Activated CD4-positive, alpha-beta T cell treated with anti-CD3 and anti-CD28 coated beads for 48 hours (primary cell): ENCODE data around the gene STX18.
A peak's percentile ranks its signal among the peaks of the same experiment; 100 is the strongest.
"Not testable (repeated sequence)": the region's sequence is repeated elsewhere in the genome, so short reads cannot be mapped to it uniquely, and the experiment has no call there.

Experiments used
- DNase-seq: peaks from one replicate; pipeline ENCODE4 v3.0.0-alpha.2; 2020

The STX18 gene

DNA sequence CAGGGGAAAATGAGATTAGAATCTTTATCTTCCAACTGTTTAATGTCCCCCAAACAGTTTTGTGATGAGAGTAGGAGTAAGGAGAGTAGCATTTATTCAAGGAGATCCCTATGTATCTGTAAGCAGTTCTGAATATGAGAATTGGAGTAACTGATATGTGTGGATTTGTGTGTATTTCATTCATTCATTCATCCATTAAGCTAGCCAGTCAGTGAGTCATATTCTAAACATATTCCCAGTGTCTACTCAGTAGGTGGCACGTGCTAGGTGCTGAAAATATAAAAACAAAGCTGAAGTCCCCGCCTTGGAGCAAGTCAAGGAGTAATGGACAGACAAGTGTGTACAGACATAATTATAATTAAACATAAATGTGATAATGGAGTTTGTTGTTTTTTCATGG, 12.4 kb upstream of the STX18 start:
- no peak for DNase-seq

DNA sequence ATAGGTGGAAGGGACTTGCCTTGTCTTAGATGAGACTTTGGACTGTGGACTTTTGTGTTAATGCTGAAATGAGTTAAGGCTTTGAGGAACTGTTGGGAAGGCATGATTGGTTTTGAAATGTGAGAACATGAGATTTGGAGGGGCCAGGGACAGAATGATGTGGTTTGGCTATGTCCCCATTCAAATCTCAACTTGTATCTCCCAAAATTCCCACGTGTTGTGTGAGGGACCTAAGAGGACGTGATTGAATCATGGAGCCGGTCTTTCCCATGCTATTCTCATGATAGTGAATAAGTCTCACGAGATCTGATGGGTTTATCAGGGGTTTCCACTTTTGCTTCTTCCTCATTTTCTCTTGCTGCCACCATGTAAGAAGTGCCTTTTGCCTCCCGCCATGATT, 10.2 kb upstream of the STX18 start:
- DNase-seq = not testable (repeated sequence)

DNA sequence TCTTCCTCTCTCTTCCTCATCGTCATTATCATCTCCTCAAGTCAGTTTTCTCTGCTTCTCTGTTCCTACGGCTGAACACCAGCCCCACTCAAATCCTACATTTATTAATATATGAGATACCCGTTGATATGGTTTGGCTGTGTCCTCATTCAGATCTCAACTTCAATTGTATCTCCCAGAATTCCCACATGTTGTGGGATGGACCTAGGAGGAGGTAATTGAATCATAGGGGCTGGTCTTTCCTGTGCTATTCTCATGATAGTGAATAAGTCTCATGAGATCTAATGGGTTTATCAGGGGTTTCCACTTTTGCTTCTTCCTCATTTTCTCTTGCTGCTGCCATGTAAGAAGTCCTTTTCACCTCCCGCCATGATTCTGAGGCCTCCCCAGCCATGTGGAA, 8.3 kb upstream of the STX18 start:
- not testable (repeated sequence) for DNase-seq

DNA sequence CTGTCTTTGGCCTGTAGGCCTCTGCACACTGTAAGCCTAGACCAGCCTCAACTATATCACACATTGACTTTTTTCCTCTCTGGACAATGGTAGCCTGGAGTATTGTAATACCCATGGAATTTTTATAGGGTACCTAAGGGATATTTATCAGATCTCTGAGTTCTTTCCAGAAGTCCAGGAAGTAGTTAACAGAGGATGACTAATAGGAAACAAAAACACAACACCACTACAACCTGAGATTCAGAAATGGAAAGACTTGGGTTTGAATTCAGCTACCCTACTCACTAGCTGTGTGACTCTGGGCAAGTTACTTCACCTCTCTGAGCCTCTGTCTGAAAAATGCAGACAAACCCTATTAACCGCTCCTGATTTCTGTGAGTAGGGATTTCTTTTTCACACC, 7.7 kb upstream of the STX18 start:
- DNase-seq = no peak

DNA sequence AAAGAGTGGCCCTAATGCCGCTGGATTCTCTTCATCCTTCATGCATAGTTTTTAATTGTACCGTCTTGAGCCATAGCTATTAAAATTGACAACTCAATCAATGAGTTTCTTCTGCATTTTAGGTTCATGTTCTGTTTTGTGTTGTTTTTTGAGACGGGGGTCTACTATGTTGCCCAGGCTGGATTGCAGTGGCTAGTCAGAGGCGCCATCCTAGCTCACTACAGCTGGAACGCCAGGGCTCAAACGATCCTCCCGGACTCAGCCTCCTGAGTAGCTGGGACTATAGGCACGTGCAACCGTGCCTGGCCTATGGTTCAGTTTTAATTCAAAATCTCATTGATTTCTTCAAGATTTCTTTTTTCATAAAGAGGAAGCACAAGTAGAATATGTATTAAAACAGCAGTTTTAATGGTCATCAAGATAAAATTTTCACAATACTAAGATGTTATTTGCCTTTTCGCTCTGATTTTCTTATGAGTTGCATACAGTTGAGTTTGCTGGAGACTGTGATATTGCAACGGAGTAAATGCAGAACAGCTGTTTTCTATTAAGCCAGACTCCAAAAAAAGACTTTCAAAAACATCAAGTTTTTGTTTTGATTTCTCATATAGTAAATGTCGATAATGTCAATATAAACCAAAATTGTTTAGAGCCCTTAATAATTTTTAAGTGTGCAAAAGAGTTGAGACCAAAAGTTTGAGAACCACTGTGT, 1.1 kb upstream of the STX18 start:
- peak; percentile 6 for DNase-seq

DNA sequence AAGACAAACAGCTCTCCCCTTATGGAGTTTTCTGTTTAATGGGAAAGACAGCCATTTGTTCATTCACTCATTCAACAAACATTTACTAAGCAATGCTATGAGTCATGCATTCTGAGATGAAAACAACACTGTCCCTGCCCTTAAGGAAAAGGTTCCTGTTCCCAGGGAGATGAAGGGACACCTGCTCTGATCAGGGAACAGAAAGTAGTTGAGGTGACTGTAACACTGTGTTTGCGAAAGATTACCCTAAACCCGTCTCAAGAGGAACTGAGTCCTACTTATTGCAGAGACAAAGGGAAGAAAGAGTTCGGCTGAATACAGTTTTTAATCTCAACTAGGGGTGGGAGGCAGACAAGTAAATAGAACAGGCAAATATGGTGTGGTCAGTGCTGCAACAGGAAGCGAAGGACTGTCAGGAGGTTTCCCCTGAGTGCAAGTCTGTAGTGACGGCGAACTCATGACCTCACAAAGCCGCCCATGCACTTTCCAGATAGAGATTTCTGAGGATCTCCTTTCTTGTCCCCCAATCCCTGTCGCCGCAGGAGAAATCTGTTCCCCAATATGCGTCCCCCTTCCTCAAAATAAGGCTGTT, 712 bp downstream of the STX18 start:
- peak; percentile 44 for DNase-seq

DNA sequence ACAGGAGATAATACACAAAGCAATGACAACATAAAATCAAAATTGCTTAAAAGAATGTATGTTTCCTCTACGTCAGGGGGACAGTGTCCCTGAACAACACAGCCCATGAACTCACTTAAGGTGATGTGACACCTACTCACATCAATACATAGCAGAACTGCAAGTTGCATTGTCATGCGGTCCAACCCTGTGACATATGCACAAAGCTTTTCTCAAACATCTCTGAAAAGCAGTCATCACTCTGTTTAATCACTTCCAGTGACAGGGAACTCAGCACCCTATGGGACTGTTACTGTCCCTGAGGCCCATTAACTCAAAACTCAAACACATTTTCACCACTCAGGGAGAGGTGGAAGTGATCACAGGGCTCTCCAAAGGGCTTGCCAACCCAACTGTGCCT, 2.4 kb downstream of the STX18 start:
- no peak for DNase-seq

DNA sequence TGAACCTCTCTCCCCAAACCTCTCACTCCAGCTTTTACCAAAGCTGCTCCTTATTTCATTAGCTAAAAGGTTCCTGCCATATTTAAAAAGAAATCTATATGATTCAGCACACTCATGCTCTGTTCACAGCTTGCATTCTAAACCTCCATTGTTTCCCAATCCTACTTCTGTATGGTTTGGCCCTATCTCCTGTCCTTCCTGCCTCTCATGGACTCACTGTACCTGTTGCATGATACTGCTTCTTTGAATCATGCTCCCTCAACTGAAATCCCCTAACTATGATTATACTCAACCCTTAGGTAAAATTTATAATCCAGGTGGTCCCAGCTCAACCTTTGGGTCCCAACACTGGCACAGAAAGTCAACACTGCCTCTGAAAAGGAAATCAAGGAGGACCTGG, 6.3 kb downstream of the STX18 start:
- DNase-seq = no peak

DNA sequence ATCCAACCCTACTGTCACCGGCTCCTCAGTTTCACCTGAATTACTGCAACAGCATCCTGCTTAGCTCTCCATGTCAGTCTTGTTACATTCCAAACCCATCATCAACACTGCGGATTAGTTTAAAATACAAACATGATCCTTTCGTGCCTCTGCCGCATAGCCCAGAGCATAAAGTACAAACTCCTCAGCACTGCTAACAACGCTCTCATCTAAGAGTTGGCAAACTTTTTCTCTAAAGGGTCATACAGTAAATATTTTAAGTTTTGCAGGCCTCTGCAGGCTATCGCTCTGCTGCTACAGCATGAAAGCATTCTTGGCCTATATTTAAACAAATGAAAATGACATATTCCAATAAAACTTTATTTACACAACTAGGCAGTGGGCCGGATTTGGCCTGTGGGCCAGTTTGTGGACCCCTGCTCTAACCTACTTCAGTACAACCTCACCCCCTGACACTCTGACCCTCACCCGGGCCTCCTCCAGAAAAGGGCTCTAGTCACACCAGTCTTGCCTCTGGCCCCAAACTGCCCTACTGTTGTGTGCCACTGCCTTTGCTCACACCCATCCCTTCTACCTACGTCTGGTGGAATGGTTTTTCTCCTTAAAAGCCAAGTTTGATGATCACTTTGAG, 7.2 kb downstream of the STX18 start:
- no peak for DNase-seq

DNA sequence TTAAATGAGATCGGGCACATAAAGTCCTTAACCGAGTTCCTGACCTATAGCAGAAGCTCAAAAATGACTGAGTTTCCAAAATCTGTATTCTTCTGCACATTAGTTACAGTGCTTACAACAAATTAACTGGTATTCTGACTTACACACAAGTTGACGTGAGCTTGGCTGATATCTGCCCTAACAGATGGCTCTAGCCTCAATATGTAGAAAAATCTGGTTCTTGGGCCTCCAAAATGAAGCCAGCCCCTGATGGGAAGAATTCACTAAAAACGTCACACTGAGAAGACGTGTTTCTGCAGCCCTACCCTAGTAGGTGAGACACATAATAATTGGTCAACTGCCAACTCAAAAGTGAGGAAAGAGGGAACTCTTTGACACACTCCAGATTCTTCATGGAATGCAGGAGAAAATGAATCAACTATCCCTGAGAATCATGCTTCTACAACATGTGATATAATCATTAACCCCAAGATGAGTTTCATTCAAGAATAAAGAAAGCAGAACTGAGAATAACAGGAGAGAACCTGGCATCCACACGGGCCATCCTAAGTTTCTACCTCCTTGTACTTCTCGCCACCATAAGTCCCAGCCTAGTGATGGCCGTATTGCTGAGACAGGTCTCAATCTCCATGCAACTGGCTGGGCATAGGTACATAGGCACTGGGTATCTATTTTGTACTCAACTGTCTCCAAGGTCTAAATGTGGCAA, 8.2 kb downstream of the STX18 start:
- DNase-seq = no peak

DNA sequence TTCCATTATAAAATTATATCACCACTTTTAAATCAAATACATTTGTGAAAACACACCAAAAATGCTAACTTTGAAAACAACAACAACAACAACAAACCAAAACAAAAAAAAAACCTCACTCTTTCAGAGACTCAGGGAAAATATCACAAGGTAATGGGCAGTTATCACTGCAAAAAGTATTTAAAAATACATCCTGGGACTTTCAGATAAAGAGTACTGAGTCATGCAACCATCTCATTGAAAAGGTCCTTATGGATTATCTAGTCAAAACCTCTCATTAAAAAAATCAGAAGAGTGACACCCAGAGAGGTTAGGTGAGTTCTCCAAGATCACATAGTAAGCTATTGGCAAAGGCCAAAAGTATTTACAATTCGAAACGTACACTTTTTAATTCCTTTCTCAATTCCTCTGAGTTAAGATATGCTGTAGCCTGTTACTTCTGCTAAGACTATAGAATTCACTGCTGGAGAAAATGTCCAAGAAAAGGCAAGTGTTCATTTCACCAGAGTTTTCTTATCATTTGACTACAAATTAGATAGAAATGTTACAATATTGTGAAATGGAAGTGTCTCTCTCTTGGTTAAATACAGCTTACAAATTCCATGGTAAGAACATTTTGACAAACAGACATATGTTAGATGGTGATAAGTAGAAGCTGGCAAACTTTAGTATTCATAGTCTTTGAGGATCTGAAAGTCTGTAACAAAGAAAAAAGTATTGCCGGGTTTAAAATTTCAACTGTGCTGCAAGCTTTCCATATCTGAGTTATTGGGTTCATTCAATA, 9.3 kb downstream of the STX18 start:
- DNase-seq = no peak

DNA sequence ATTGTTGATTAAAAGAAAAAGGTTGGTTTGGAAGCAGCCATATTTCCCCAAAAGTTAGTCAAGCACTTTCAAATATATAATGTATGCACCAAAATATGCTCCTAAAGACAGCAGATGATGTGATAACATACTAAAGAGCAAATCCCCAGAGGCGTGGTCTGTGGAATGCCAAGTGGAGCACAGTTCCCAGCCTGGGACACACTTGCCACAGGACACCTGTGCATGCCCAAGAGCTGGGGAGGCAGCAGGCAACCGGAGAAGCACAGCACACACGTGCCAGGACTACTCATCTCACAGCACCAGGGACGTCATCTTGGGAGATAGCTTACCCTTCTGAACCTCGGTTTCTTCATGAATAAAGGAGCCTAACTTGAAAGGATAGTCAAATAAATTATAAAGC, 12.5 kb downstream of the STX18 start:
- DNase-seq = no peak

DNA sequence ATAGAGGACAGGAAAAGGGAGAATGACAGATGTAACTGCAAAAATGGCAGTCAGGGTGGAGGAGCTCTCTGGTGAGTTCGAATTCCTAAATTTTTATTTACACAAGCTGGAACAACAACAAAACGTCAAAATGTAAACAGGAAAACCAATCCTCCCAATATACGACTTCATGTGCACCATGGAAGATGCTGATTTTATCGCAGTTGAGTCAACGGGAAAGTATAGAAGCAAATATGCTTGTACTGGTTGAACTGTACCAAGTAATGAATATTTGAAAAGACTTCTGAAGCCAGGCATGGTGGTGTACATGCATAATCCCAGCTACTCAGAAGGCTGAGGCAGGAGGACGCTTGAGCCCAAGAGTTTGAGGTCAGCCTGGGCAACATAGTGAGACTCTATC, 15.4 kb downstream of the STX18 start:
- no peak for DNase-seq

DNA sequence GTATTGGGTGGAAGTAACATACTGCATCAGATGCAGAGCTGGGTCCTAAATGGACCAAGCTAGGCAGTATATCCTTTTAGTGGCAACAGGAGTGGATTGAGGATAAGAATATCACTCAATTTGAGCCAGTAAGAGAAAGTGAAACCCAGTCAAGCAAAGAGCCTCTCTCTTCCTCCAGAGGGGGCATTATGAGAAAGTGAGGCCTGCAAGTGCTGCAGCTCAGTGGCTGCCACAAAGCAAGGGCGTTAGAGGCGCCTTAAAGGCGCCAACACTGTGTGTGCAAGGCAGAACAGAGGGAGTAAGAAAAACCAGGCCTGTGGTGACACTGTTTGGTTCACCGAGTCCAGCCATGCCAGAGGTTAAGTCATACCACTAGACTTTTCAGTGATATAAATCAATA, 17.5 kb downstream of the STX18 start:
- peak; percentile 41 for DNase-seq

DNA sequence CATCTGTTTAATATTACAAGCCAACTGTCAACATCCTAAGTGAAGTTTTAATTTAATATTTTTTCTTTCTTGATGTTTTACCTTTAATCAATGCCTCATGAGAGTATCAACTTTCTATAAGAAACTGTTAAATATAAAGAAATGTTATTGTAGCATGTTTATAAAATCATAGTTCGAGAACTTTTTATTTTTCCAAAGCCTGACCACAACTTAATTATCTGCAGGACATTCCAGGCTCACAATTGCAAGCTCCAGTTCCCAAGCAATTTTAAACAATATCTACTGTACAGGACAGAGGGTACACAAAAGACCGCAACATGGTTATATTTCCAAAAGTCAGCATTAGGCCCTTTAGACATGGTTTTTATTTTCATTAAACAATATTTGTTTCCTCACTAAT, 20.1 kb downstream of the STX18 start:
- no peak for DNase-seq

DNA sequence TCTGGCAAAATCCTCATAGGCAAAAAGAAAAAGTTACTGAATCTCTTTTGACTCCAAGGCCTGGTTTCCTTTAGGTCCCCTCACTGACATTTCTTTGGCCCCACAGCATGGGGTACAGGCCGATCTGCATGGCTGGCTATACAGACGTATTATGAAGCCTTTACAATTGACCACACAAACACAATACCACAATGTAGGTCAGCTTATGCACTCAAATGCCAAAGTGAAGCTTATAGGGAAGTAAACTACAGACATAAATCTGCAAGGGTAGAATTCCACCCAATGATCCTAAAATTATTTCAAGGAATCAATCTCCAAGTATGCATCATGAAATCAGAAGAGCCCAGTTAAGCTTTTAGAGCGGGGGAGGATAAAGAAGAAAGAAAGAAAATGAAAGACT, 20.7 kb downstream of the STX18 start:
- no peak for DNase-seq

DNA sequence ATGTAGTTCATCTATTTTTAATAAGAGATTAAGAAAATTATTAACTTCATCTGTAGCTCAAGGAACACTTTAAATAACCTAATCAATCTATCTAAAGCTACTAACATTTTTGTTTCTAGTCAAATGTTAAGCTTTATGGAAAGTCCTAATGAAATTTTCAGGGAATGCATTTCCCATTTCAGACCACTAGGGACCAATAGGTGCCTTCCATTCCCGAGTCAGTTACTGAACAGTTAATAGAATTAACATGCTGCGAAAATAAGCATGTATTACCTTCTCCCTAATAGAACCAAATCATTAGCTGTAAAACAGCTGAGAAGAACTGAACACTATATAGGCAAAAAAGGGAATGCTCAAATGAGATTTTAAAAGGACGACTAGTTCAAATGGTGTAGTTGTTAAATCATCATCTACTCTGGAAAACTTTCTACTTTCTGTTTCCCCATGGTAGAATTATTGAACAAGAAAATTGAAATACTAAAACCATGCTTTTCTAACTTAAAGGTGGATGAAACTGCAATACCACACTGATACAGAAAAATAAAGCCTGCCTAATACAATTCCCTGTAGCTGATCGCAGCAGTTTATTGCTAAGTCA, 22.5 kb downstream of the STX18 start:
- no peak for DNase-seq

DNA sequence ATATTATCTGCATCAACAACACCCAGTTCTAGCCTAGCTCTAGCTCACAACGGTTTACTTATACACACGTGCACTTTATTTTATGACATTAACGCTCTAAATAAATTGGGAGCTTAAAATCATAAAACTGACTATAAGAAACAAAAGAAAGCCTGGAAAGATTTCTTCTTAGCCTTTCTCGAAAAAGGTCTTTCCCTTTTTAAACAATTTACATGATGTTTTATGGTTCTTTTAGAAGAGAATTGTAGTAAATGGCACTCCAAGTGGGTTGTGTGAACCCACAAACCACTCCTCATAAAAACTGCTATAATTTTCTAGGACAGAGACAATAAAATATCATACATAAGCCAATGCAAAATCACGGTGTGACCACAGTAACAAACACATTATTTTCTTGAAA, 23.1 kb downstream of the STX18 start:
- DNase-seq = no peak

DNA sequence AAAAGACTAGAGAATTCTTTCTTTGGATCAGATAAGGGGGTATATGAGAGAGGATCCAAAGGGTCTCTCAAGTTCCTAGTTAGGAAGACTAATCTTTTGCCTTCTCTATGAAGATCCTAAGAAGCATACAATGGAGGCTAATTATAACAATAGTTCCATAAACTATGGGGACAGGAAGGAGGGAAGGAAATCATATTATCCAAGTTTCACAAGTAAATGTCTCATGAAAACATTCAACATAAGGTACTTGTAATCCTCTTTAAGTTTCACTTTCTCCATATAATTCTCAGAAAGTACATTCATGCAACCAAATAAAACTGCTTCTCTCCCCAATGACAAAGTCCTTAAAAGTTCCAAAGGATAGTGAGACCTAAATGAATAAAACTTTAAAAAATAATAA, 27.1 kb downstream of the STX18 start:
- DNase-seq = no peak

DNA sequence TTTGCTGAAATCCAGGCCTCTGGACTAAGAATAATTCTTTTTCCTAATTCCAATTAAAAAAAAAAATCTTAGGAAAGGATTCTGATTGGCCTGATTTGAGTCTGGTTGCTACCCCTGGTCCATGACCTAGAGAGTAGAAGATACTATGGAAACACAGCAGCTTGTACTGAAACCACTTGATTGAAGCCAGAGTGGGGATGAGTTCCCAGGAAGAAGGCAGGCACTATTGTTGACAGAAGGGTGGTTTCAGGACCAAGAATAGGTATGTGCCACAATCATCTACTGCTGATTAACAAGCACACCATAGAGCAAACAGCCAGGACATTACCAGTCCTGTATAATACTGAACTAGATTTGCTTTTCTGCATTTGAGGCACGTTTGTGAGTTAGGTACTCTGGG, 29.6 kb downstream of the STX18 start:
- no peak for DNase-seq

DNA sequence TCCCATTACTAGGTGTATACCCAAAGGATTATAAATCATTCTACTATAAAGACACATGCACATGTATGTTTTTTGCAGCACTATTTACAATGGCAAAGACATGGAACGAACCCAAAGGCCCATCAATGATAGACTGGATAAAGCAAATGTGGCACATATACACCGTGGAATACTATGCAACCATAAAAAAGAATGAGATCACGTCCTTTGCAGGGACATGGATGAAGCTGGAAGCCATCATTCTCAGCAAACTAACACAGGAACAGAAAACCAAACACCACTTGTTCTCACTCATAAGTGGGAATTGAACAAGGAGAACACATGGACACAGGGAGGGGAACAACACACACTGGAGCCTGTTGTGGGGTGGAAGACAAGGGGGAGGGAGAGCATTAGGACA, 31.2 kb downstream of the STX18 start:
- not testable (repeated sequence) for DNase-seq

DNA sequence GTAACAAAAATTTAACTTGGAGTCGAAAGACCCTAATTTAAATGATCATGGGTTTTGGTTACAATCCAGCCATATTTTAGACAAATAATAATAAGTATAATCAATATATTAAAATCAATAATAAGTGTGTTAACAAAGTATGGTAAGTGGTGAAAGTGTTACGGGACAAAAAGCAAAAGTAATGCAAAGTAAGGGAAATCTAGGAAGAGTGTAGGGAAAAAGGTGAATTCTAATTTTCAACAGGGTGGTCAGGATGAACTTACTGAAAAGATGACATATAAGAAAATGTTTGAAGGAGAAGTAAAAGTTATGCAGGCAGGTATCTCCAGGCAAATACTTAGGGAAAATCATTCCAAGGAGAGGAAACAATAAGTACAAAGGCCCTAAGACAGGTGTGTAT, 32.3 kb downstream of the STX18 start:
- no peak for DNase-seq

DNA sequence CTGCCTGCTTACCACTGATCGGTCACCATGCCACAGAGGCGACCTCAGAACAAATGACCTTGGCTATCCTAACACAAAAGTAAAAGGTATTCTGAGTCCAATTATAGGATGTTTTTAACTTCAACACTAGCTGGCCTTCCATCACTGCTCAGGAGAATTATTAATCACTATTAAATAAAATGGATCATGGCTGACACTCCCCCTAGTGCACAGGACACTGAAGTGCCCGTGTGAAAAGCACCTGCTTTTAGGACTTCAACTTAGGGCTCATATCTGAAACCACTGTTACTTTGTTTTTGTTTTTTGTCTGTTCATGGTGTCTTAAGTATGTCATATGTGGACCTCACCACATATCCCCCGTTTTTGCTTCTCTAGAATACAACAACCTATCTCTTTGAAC, 33.9 kb downstream of the STX18 start:
- no peak for DNase-seq
